ENCODE measurements around the gene KCNJ6. TPM values are rescaled to one million over a fixed set of nuclear protein-coding genes. Genes with fewer than 3 reads are reported as not detected.

The KCNJ6 gene
- total and polyA plus RNA-seq, 2 experiments from 2014 or later, result 0.07 to 0.46 TPM

DNA sequence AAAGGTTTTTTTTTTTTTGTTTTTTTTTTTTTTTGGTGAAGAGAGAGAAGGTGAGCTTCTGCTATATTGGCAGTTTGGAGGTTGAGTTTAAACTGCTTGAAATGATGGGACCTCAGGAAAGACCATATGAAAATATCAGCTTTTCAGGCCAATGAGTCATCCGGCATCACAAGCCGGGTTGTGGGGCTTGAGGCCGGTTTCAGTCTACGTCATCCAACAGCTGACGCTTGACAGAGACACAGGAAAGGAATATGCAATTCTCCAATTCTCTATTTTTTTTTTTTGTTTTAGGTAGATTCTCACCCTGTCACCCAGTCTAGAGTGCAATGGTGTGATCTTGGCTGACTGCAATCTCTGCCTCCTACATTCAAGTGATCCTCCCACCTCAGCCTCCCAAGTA, 52.4 kb downstream of the KCNJ6 start:
- H3K4me3 ChIP-seq, result no peak overlapping the region
- no peaks in the 10 kb centered on the region for H4K20me1 ChIP-seq (ENCODE audit: insufficient read depth, poor library complexity, severe bottlenecking)

GRCh38 chr21:37862536-37862935, 53.7 kb downstream of the KCNJ6 start:
- DNase-seq (ENCODE audit: low spot score), result peak; percentile 56
- peak overlapping the region; percentile 39 for H3K4me2 ChIP-seq
- H3K36me3 ChIP-seq (replicated peaks; ENCODE audit: insufficient read depth, low read depth), result no peaks in the 10 kb centered on the region

More for the DNA sequence above, 52.4 kb downstream of the KCNJ6 start:
- DNase-seq (ENCODE audit: low spot score), result peak; percentile 43
- no peak overlapping the region for H3K27ac ChIP-seq
- TF ChIP-seq, protein P1, sequence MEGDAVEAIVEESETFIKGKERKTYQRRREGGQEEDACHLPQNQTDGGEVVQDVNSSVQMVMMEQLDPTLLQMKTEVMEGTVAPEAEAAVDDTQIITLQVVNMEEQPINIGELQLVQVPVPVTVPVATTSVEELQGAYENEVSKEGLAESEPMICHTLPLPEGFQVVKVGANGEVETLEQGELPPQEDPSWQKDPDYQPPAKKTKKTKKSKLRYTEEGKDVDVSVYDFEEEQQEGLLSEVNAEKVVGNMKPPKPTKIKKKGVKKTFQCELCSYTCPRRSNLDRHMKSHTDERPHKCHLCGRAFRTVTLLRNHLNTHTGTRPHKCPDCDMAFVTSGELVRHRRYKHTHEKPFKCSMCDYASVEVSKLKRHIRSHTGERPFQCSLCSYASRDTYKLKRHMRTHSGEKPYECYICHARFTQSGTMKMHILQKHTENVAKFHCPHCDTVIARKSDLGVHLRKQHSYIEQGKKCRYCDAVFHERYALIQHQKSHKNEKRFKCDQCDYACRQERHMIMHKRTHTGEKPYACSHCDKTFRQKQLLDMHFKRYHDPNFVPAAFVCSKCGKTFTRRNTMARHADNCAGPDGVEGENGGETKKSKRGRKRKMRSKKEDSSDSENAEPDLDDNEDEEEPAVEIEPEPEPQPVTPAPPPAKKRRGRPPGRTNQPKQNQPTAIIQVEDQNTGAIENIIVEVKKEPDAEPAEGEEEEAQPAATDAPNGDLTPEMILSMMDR (IDR thresholded peaks at IDR 0.05; ENCODE audit: poor library complexity), result no peak
- TF ChIP-seq EZH2phosphoT487 (IDR thresholded peaks at IDR 0.05; ENCODE audit: low read depth, severe bottlenecking, unreplicated experiment), result no peak
- no peaks in the 10 kb centered on the region for H3K9me2 ChIP-seq (replicated peaks; ENCODE audit: insufficient read depth)
- no peak overlapping the region for H2AFZ ChIP-seq
- H3K4me1 ChIP-seq (ENCODE audit: insufficient read depth), result no peaks in the 10 kb centered on the region
- no peak overlapping the region for H3K4me2 ChIP-seq
- 83% methylated on average over 5 of the region's 5 CpGs for WGBS (ENCODE audit: low lambda C conversion rate, missing lambda C conversion rate)
- H3K36me3 ChIP-seq (replicated peaks; ENCODE audit: insufficient read depth, low read depth), result no peaks in the 10 kb centered on the region
- no peaks in the 10 kb centered on the region for H3K27me3 ChIP-seq
- H3K79me2 ChIP-seq, result no peaks in the 10 kb centered on the region
- no peaks in the 10 kb centered on the region for H3K9me3 ChIP-seq (ENCODE audit: low read depth)

DNA sequence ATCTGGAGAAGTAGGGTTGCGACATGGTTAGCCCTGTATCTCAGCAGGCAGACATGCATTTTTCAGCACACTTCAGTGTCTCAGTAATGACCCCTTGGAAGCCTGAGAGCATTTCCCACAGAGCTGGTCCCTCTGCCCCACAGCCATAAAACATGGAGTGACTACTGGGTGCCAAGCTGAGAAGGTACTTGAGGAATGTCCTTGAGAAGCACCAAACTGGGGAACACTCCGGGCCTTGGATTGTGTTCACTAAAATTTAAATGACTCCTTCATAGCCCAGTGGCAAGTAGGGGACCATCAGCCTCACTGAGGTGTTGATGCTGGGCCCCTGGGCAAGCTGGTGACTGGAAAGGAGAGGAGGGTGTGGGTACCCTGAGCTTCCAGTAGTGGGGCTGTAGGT, 54.7 kb downstream of the KCNJ6 start:
- Histone ChIP-seq H3K27me3 (no peaks in the 10 kb centered on the region), H4K20me1 (ENCODE audit: insufficient read depth, poor library complexity, severe bottlenecking) (no peaks in the 10 kb centered on the region), H3K27ac (no peak overlapping the region), H3K4me1 (ENCODE audit: insufficient read depth) (no peaks in the 10 kb centered on the region), H3K4me2 (no peak overlapping the region), H3K9me2 (replicated peaks; ENCODE audit: insufficient read depth) (no peaks in the 10 kb centered on the region), H3K9me3 (ENCODE audit: low read depth) (no peaks in the 10 kb centered on the region), H3K4me3 (no peak overlapping the region), H2AFZ (no peak overlapping the region), H3K79me2 (no peaks in the 10 kb centered on the region), H3K36me3 (replicated peaks; ENCODE audit: insufficient read depth, low read depth) (no peaks in the 10 kb centered on the region)
- no peak for TF ChIP-seq EZH2phosphoT487 (IDR thresholded peaks at IDR 0.05; ENCODE audit: low read depth, severe bottlenecking, unreplicated experiment)
- no peak for TF ChIP-seq EZH2 (IDR thresholded peaks at IDR 0.05; ENCODE audit: borderline replicate concordance)
- TF ChIP-seq, protein P1 (IDR thresholded peaks at IDR 0.05; ENCODE audit: poor library complexity), result no peak
- WGBS (ENCODE audit: low lambda C conversion rate, missing lambda C conversion rate), result 95% methylated on average over 2 of the region's 2 CpGs
- DNase-seq (ENCODE audit: low spot score), result no peak

More at GRCh38 chr21:37862536-37862935, 53.7 kb downstream of the KCNJ6 start:
- no peak for TF ChIP-seq EZH2phosphoT487 (IDR thresholded peaks at IDR 0.05; ENCODE audit: low read depth, severe bottlenecking, unreplicated experiment)
- TF ChIP-seq, protein P1 (IDR thresholded peaks at IDR 0.05; ENCODE audit: poor library complexity), result no peak
- no peak for TF ChIP-seq EZH2 (IDR thresholded peaks at IDR 0.05; ENCODE audit: borderline replicate concordance)
- Histone ChIP-seq H3K4me3 (no peak overlapping the region), H4K20me1 (ENCODE audit: insufficient read depth, poor library complexity, severe bottlenecking) (no peaks in the 10 kb centered on the region), H3K79me2 (no peaks in the 10 kb centered on the region), H2AFZ (no peak overlapping the region), H3K9me3 (ENCODE audit: low read depth) (no peaks in the 10 kb centered on the region), H3K4me1 (ENCODE audit: insufficient read depth) (no peaks in the 10 kb centered on the region), H3K27me3 (no peaks in the 10 kb centered on the region), H3K27ac (peak overlapping the region; percentile 31), H3K9me2 (replicated peaks; ENCODE audit: insufficient read depth) (no peaks in the 10 kb centered on the region)
- 74% methylated on average over 2 of the region's 2 CpGs for WGBS (ENCODE audit: low lambda C conversion rate, missing lambda C conversion rate)

DNA sequence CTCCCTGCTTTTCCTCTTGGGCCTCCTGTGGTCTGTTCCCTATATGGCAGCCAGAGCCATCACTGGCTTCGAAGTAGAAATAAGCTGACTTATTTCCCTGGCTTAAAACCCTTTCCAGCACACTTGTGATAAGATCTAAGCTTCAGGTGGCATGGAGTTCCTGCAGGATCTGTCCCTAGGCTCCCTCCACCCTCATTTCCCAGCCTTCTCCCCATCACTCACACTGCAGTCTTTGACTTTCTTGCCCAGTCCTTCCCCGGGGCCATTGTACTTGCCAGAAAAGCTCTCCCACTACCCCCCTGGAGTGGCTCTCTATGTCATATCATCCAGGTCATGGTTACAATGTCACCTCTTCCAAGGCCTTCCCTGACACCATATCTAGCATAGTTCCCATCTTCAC, 55.8 kb downstream of the KCNJ6 start:
- Histone ChIP-seq H3K4me2 (no peak overlapping the region), H3K4me1 (ENCODE audit: insufficient read depth) (no peaks in the 10 kb centered on the region), H3K9me3 (ENCODE audit: low read depth) (no peaks in the 10 kb centered on the region), H3K27ac (no peak overlapping the region), H3K27me3 (no peaks in the 10 kb centered on the region), H3K4me3 (no peak overlapping the region), H3K36me3 (replicated peaks; ENCODE audit: insufficient read depth, low read depth) (no peaks in the 10 kb centered on the region), H4K20me1 (ENCODE audit: insufficient read depth, poor library complexity, severe bottlenecking) (no peaks in the 10 kb centered on the region), H2AFZ (no peak overlapping the region), H3K9me2 (replicated peaks; ENCODE audit: insufficient read depth) (no peaks in the 10 kb centered on the region), H3K79me2 (no peaks in the 10 kb centered on the region)
- 82% methylated on average over 2 of the region's 2 CpGs for WGBS (ENCODE audit: low lambda C conversion rate, missing lambda C conversion rate)
- no peak for DNase-seq (ENCODE audit: low spot score)
- no peak for TF ChIP-seq EZH2phosphoT487 (IDR thresholded peaks at IDR 0.05; ENCODE audit: low read depth, severe bottlenecking, unreplicated experiment)

Data from hepatocyte (in vitro differentiated cells).